Activated T-helper 17 cell treated with anti-CD3 and anti-CD28 coated beads, Interleukin-2, amount 50 U/mL, for 72 hours (primary cell): ENCODE results near the gene LSM10. TPM values are rescaled to one million over a fixed set of nuclear protein-coding genes. Genes with fewer than 3 reads are reported as not detected.

Experiments
- ATAC-seq: fragments of 150-1000 bp; cut with Tn5 transposase; replicated peaks from 2 replicates; pipeline ENCODE4 v1.10.0; 2021; ENCODE audit warnings: mild to moderate bottlenecking, moderate library complexity
- H3K27ac Mint-ChIP-seq: one replicate; pipeline ENCODE4 v1.8.0; 2022; ENCODE audit warnings: mixed read lengths
- H3K27me3 Mint-ChIP-seq: one replicate; pipeline ENCODE4 v1.8.0; 2022; ENCODE audit warnings: mixed read lengths
- H3K36me3 Mint-ChIP-seq: one replicate; pipeline ENCODE4 v1.8.0; 2022; ENCODE audit warnings: low read depth, mild to moderate bottlenecking, mixed read lengths
- H3K4me1 Mint-ChIP-seq: one replicate; pipeline ENCODE4 v1.8.0; 2022; ENCODE audit warnings: mixed read lengths
- H3K4me3 Mint-ChIP-seq: one replicate; pipeline ENCODE4 v1.8.0; 2022; ENCODE audit warnings: mild to moderate bottlenecking, mixed read lengths
- H3K9me3 Mint-ChIP-seq: one replicate; pipeline ENCODE4 v1.8.0; 2022; ENCODE audit warnings: mixed read lengths
- total RNA-seq, 2 donors: library from RNA; stranded (reverse); gene quantifications; one replicate each; pipeline ENCODE4 v1.2.3, GENCODE V29; 2022

The LSM10 gene
- total RNA-seq, 2 donors from 2014 or later = 24.6 to 59.6 TPM

DNA sequence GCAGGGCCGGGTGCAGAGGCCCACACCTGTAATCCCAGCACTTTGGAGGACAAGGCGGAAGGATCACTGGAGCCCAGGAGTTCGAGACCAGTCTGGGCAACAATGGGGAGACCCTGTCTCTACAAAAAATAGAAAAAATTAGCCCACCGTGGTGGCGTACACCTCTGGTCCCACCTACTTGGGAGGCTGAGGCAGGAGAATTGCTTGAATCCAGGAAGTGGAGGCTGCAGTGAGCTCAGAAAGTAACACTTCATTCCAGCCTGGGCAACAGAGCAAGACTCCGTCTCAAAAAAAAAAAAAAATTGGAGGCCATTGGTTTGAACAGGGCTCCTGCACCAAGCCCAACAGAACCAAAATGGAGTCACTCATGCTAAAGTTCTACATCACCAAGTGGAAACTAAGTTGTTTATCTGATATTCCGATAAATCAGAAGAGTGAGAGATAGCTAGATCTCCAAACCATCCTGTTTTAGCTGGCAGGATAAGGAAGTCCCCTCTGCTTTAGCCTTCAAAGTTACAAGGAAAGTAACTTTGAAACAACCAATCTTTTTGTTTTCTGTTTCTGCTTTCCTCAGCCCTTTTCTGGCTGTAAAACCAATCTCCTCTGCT lies 766 bp upstream of the LSM10 start:
- Mint-ChIP-seq H3K27me3 (no peaks in the 10 kb centered on the region), H3K9me3 (no peaks in the 10 kb centered on the region), H3K27ac (peak overlapping the region; percentile 90), H3K4me1 (peaks cover 24% of the 10 kb centered on the region), H3K4me3 (peak overlapping the region; percentile 89), H3K36me3 (peaks cover 26% of the 10 kb centered on the region)
- no peak for ATAC-seq

DNA sequence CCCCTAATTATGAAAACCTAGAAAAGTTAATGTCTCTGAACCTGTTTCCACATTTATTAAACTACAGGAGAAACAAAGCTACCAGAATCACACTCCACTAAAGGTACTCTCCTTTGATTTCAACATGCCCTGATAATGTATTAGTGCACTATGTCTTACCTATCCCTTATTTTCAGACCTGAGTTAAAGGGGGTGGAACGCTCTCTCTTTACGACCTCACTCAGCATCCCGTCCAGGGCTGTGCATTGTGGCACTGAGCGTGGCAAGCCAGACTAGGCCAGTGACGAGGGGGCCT lies 678 bp downstream of the LSM10 start:
- Mint-ChIP-seq H3K36me3 (peaks cover 40% of the 10 kb centered on the region), H3K4me1 (peaks cover 19% of the 10 kb centered on the region)

DNA sequence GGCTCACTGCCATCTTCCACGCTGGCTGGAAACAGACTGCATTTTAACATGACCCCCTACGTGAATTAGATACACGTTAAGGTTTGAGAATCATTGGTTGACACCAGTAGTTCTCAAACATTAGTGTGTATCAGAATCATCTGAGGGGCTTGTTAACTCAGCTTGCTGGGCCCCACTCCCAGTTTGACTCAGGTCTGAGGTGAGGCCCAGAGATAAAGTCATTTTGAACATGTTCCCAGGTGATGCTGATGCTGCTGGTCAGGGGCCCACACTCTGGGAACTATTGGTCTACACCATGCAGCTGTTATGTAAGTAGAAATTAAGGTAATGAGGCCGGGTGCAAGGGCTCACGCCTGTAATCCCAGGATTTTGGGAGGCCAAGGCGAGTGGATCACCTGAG lies 1.3 kb downstream of the LSM10 start:
- Mint-ChIP-seq H3K27ac (peak overlapping the region; percentile 90), H3K9me3 (no peaks in the 10 kb centered on the region), H3K36me3 (peaks cover 47% of the 10 kb centered on the region), H3K4me1 (peaks cover 19% of the 10 kb centered on the region), H3K27me3 (no peaks in the 10 kb centered on the region), H3K4me3 (peak overlapping the region; percentile 89)
- no peak for ATAC-seq

More for the DNA sequence above, 678 bp downstream of the LSM10 start:
- ATAC-seq = peak; percentile 24
- H3K4me3 Mint-ChIP-seq = peak overlapping the region; percentile 89
- peak overlapping the region; percentile 90 for H3K27ac Mint-ChIP-seq
- H3K9me3 Mint-ChIP-seq = no peaks in the 10 kb centered on the region
- H3K27me3 Mint-ChIP-seq = no peaks in the 10 kb centered on the region

DNA sequence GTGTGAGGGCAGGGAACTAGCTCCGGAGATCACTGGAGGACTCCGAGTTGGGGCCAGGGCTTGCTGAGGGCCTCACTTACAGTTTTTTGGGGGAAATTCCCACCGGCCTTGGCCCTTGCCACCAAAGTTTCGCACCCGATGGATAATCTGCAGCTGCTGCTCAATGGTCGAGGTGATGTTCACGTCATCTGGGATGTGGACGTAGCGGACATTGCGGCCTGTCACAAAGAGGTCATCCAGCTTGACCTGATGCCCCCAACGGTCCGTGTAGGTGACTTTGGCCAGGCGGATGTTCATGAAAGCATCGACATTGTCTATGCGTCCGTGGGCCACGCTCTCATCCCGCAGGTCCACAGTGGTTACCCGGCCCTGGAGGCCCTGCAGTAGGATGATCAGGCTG lies 4.0 kb downstream of the LSM10 start:
- no peak overlapping the region for H3K4me3 Mint-ChIP-seq
- H3K27me3 Mint-ChIP-seq = no peaks in the 10 kb centered on the region
- H3K9me3 Mint-ChIP-seq = no peaks in the 10 kb centered on the region
- peaks cover 65% of the 10 kb centered on the region for H3K36me3 Mint-ChIP-seq
- H3K27ac Mint-ChIP-seq = no peak overlapping the region
- no peak for ATAC-seq
- H3K4me1 Mint-ChIP-seq = peaks cover 19% of the 10 kb centered on the region

DNA sequence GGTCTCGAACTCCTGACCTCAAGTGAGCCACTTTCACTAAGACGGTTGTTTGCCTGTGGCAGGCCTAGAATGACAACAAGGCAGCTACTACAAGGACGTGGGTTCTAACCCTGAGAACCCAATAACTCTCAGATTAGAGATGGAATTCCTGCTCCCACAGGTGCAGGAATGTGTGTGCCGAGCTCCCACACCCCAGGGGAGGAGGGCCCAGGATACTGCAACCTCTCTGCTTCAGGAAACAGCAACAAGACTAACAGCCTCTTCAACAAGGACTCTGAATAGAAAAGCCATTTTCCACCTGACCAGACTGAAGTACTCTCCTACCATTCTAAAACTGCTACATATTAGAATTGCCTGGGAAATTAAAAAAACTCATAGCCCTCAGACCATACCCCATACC lies 4.9 kb downstream of the LSM10 start:
- Mint-ChIP-seq H3K4me3 (no peak overlapping the region), H3K27ac (no peak overlapping the region), H3K27me3 (no peaks in the 10 kb centered on the region), H3K4me1 (peaks cover 15% of the 10 kb centered on the region), H3K36me3 (peaks cover 65% of the 10 kb centered on the region), H3K9me3 (no peaks in the 10 kb centered on the region)
- ATAC-seq = no peak

DNA sequence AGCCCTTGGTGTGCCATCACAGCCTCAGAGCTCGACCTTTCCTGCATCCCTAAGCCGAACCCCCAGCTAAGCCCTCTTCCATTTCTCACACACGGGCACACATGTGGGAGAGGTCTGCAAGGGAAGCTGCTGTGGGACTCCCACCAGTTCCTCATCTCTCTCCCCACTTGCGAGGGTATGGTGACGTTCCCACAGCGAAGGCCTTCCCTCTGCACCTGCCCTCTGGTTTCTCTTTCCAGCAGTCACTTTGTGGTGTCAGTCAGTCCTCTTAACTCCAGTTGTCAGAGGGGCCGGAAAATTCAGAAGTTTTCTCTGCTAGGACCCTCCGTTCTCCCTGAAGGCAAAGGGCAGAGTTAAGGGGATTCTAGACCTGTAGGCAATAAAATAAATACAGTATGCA lies 6.4 kb downstream of the LSM10 start:
- no peaks in the 10 kb centered on the region for H3K9me3 Mint-ChIP-seq
- H3K27ac Mint-ChIP-seq = peak overlapping the region; percentile 49
- peaks cover 70% of the 10 kb centered on the region for H3K36me3 Mint-ChIP-seq
- H3K4me1 Mint-ChIP-seq = peaks cover 25% of the 10 kb centered on the region
- no peak overlapping the region for H3K4me3 Mint-ChIP-seq
- ATAC-seq = no peak
- no peaks in the 10 kb centered on the region for H3K27me3 Mint-ChIP-seq

DNA sequence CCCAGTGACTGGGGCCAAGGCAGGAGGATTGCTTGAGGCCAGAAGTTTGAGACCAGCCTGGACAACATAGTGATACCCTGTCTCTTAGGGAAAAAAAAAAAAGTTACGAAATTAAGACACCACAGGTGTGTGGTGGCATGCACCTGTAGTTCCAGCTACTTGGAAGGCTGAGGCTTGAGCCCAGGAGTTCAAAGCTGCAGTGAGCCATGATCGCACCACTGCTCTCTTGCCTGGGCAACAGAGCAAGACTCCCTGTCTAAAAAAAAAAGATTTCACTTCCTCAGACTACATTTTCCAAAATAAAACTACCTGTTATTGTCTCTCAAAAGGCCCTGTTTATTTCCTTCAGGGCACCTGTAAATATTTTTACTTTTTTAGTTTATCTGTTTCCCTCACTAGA lies 7.3 kb downstream of the LSM10 start:
- Mint-ChIP-seq H3K27ac (peak overlapping the region; percentile 49), H3K36me3 (peaks cover 71% of the 10 kb centered on the region), H3K4me3 (no peak overlapping the region), H3K9me3 (no peaks in the 10 kb centered on the region), H3K27me3 (no peaks in the 10 kb centered on the region), H3K4me1 (peaks cover 23% of the 10 kb centered on the region)
- ATAC-seq = no peak

DNA sequence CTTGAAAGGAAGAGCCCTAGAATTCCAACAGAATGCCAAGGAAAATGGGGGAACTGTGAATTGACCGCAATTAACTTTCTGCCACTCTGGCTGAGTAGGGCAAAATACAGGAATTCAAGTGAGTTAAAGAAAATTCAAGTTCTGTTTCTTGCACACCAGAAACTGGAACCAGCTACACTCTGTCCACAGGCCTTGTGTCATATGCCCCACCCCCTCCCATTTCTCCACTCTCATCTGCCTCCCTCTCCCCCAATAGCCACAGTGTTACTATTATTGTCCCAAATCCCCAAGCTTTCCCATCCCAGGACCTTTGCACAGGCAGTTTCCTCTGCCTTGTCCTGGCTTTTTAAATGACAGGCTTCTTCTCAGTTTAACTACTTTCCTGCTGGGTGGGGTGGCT lies 7.7 kb downstream of the LSM10 start:
- H3K27ac Mint-ChIP-seq = peak overlapping the region; percentile 49
- no peak overlapping the region for H3K4me3 Mint-ChIP-seq
- ATAC-seq = no peak
- peaks cover 21% of the 10 kb centered on the region for H3K4me1 Mint-ChIP-seq
- H3K9me3 Mint-ChIP-seq = no peaks in the 10 kb centered on the region
- no peaks in the 10 kb centered on the region for H3K27me3 Mint-ChIP-seq
- peaks cover 68% of the 10 kb centered on the region for H3K36me3 Mint-ChIP-seq

DNA sequence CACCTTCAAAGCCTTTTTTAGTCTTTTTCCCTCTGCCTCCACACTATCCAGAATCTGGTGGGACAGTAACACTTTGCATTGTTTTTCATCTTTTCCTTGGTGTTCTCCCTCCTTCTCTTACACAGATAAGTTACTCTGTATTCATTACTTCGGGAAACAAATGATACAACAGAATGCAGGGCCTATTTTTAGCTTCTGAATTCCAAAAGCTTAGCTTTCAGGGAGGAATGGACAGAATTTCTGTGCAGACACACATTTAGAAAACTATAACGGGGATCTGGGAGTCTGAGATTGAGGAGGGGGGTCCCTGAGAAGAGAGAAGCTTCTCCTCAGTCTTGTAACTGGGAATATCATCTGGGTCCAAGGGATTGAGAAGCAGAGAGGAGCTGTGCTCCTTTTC lies 8.4 kb downstream of the LSM10 start:
- H3K4me3 Mint-ChIP-seq = no peak overlapping the region
- H3K4me1 Mint-ChIP-seq = peaks cover 26% of the 10 kb centered on the region
- H3K9me3 Mint-ChIP-seq = no peaks in the 10 kb centered on the region
- no peak for ATAC-seq
- H3K27me3 Mint-ChIP-seq = no peaks in the 10 kb centered on the region
- H3K36me3 Mint-ChIP-seq = peaks cover 61% of the 10 kb centered on the region
- peak overlapping the region; percentile 46 for H3K27ac Mint-ChIP-seq

DNA sequence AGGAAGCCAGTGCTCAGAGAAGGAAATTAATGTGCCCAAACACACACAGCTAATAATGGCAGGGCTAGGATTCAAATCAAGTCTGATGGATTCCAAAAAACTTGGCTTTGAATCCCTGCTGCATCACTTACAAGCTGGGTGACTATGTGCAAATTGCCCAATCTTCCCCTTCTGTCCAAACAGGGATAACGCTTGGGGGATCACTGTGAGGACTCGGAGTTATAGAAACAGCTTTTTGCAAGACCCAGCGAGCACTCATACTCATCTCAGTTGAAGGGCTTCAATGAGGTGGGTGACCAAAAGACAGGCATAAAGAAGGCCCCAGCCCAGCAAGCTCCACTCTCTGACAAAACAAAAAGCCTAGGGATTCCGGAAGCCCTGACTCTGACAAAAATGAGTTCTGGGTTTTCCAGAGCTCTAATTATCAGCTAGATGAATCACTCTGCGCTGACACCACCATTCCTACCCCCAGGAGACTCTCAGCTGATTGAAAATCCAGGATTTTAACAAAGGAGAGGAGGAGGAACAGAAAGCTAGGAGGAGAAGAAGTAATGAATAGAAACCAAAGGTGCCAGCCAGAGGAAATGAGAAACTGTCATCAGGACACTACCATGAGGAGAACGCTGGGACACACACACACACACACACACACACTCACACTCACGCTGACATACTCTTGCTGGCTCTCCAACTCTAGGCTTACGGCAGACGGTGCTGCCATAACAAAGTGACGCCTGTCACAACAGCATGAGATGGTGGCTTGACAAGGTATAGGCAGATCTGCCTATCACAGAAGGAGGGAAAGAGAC lies 10.4 kb downstream of the LSM10 start:
- Mint-ChIP-seq H3K27ac (peak overlapping the region; percentile 100), H3K36me3 (peaks cover 51% of the 10 kb centered on the region), H3K9me3 (no peaks in the 10 kb centered on the region), H3K27me3 (no peaks in the 10 kb centered on the region), H3K4me1 (peaks cover 35% of the 10 kb centered on the region), H3K4me3 (peak overlapping the region; percentile 99)
- no peak for ATAC-seq

DNA sequence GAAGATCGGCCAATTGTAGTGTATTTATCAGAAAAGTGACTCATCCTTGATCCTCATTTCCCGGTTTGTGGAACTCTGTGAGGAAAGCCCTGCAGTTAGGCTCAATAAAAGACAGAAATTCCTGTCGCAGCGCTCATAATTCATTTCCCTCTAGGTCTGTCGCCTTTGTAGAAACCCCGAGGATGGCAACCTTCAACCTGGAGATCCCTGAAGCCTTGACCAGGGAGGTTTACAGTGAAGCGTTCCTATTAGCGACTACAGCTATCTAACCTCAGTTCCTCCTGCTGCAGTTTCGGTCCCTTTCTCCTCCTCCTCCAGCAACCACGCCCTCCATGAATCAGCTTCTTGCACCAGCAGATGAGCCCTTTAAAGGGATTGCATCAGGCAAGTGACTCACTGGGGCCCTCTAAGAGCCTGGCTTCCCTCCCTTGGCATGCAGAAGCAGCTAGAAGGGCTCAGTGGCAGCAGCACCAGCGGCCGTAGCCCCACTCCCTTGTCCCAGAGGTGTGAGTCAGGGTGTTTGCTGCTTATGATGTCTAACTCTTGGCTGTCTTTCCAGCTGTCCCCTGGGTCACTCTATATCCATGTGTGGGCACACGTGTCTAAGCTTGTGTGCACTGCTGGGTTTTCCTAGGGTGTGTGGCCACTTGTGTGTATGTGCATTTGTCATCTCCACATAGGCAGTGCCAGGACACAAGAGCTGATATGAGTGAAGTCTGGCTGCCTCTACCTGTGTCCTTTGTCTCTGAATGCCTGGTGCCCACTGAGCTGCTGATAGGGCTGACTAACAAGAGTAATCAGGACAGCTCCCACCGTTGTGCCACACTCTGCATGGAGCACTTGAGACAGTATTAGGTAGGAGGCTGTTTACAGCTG lies 11.2 kb downstream of the LSM10 start:
- Mint-ChIP-seq H3K27ac (peak overlapping the region; percentile 100), H3K36me3 (peaks cover 48% of the 10 kb centered on the region), H3K4me1 (peaks cover 39% of the 10 kb centered on the region), H3K9me3 (no peaks in the 10 kb centered on the region), H3K4me3 (peak overlapping the region; percentile 99), H3K27me3 (no peaks in the 10 kb centered on the region)
- peak; percentile 81 for ATAC-seq

DNA sequence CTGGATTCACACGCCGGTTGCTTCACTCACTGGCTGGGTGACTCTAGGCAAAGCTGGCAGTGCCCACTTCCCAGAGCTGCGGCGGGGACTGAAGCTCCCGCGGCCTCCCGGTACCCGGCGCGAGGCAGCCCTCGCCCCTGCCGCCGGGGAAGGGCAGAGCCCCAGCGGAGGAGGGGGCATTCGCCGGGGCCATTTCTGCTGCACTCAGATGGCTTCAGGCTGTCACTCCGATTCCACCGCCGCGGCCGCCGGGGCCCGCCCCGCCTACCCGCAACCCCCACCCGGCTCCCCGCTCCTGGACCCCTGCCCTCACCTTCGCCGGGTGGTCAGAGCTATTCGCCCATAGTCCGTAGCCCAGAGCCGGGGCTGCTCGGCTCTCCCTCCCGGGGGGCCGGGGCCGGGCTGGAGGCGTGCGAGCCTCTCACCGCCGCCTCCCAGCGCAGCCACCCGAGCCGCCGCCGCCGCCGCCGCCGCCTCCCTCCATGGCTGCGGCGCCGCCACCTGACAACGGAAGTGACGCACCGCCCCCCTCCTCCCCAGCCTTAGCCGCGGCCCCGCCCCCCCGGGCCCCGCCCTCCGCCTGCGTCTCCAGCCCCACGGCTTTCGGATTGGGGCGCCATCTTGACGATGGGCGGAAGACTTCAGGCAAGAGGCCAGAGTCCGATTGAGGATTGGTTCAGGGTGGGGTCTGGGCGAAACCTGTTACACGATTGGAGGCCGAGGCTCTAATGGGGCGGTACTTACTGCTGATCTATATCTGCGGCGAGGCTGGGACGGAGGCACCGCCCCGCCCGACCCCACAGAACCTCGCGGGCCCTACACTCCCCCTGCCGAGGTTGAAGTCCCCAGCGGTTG lies 12.1 kb downstream of the LSM10 start, which contains the start of gene STK40:
Gene STK40 (minus strand): TSS at position 515 of the 855 bp plus-strand sequence. CDS start 24,592 bp downstream, outside the sequence.
- Mint-ChIP-seq H3K27ac (peak within 1 kb of the TSS; percentile 100), H3K27me3 (no peaks in the 10 kb centered on the region), H3K4me1 (peaks cover 46% of the 10 kb centered on the region), H3K36me3 (peaks cover 48% of the 10 kb centered on the region), H3K9me3 (no peaks in the 10 kb centered on the region), H3K4me3 (peak within 1 kb of the TSS; percentile 99)
- peak; percentile 92 for ATAC-seq

DNA sequence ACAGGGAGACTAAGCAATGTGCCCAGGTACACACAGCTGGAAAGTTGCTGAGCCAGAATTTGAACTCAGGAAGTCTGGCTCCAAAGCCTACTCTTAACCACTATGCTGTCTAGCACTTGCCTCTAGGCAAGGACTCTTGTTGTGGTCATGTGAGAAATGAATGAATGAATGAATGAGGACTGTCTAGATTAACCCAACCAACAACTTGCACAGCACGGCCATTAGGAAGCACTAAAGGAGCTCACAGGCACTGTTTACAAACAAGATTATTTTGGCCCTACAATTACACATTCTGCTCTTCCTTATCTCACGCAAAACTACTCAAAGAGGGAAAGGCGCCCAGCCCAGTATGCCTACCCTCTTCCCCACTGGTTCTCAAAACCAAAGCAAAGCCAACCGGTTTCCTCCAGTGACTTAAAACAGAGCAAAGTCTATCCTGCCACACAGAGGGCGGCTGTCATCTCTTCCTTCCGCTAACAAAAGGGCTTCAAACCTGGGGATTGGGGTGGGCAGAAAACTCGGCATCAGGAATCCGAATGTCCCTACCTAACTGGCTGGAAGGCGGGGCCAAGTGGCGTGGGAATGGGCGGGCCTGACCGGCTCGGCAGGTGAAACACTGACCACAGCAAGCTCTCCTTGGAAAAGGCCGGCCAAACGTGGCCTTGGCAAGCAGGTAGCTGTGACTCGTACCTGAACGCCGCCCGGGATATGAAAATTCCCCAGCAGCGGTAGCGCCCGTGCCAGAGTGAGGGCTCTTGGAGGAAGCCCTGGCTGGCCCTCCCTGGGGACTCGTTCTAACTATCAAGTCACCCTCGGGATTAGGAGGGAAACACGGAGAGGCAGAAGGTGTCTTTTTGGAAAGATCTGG lies 12.9 kb downstream of the LSM10 start:
- no peaks in the 10 kb centered on the region for H3K27me3 Mint-ChIP-seq
- ATAC-seq = no peak
- H3K4me1 Mint-ChIP-seq = peaks cover 46% of the 10 kb centered on the region
- H3K9me3 Mint-ChIP-seq = no peaks in the 10 kb centered on the region
- peaks cover 40% of the 10 kb centered on the region for H3K36me3 Mint-ChIP-seq
- H3K27ac Mint-ChIP-seq = peak overlapping the region; percentile 92
- H3K4me3 Mint-ChIP-seq = peak overlapping the region; percentile 99
